Measurements from ENCODE around the gene OTOP2. TPM values are rescaled to one million over a fixed set of nuclear protein-coding genes. Genes with fewer than 3 reads are reported as not detected.

OTOP2 gene
- total and polyA plus RNA-seq, 2 of the 8 experiments (the other 6 are each of a cell fraction or from before 2014, with no cell fraction given): 0.23 TPM; not detected in 1

GRCh38 chr17:74875977-74876593 is 48.0 kb upstream of the OTOP2 start (continued):
- TF ChIP-seq CHD7 (IDR thresholded peaks at IDR 0.05; ENCODE audit: insufficient replicate concordance, low read length): no peak
- TF ChIP-seq NANOG (IDR thresholded peaks at IDR 0.05; ENCODE audit: insufficient read depth, low read depth, low read length, poor library complexity, severe bottlenecking): no peak
- TF ChIP-seq ATF3 (IDR thresholded peaks at IDR 0.05; ENCODE audit: insufficient read depth, low read depth, low read length): no peak
- no peak for TF ChIP-seq CBX5 (IDR thresholded peaks at IDR 0.05; ENCODE audit: low read depth, low read length)
